22Rv1 (cell line): ENCODE measurements around the gene PODN.

Experiments used
- ZFX ChIP-seq: fragments of 450-650 bp; IDR thresholded peaks from 2 replicates; pipeline ENCODE4 v1.6.1; 2017; ENCODE audit warnings: antibody characterized with exemption, borderline replicate concordance
- TF ChIP-seq, protein P1 (sequence below): fragments of 450-650 bp; IDR thresholded peaks from 2 replicates; pipeline ENCODE4 v1.5.1; 2017; ENCODE audit warnings: mild to moderate bottlenecking

DNA sequence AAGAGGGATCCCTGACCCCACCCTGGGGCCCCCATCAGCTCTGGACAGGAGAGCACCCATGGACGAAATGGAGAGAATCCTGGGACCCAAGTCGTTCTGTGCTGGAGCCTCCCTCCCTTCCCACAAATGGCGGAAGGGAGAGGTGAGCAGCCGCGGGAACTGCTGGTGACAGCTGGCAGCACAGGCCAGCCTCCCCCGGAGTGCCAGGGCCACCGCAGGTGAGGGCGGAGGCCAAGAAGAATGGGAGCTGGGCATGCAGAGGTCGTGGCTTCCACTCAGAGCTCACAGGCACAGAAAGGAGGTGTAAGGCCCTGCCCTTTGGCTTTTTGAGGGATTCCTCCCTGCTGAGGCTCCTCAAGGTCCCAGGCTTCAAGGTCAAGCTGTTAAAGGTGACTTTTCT lies 55.8 kb downstream of the PODN start:
- TF ChIP-seq, protein P1, sequence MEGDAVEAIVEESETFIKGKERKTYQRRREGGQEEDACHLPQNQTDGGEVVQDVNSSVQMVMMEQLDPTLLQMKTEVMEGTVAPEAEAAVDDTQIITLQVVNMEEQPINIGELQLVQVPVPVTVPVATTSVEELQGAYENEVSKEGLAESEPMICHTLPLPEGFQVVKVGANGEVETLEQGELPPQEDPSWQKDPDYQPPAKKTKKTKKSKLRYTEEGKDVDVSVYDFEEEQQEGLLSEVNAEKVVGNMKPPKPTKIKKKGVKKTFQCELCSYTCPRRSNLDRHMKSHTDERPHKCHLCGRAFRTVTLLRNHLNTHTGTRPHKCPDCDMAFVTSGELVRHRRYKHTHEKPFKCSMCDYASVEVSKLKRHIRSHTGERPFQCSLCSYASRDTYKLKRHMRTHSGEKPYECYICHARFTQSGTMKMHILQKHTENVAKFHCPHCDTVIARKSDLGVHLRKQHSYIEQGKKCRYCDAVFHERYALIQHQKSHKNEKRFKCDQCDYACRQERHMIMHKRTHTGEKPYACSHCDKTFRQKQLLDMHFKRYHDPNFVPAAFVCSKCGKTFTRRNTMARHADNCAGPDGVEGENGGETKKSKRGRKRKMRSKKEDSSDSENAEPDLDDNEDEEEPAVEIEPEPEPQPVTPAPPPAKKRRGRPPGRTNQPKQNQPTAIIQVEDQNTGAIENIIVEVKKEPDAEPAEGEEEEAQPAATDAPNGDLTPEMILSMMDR: no peak
- no peak for TF ChIP-seq ZFX
